Measurements from ENCODE around the gene NSUN3. TPM values are rescaled to one million over a fixed set of nuclear protein-coding genes. Genes with fewer than 3 reads are reported as not detected.

NSUN3 gene
- total and polyA plus RNA-seq, 2 of the 8 experiments (the other 6 are each of a cell fraction or from before 2014, with no cell fraction given), result 2.1 to 5.1 TPM

DNA sequence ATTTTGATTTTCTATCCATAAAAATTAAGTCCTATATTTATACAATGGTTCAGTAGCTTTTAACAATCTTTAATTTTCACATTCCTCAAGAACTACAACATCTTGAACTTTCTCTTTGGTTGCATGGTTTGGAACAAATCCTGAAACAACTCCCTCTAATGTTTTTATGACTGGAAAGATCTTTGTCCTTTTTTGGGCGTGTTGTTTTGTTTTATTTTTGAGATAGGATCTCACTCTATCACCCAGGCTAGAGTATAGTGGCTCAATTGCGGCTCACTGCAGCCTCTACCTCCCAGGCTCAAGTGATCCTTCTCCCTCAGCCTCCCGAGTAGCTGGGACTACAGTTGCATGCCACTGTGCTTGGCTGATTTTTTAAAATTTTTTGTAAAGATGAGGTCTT lies 38.5 kb upstream of the NSUN3 start (continued):
- TF ChIP-seq, protein P1, sequence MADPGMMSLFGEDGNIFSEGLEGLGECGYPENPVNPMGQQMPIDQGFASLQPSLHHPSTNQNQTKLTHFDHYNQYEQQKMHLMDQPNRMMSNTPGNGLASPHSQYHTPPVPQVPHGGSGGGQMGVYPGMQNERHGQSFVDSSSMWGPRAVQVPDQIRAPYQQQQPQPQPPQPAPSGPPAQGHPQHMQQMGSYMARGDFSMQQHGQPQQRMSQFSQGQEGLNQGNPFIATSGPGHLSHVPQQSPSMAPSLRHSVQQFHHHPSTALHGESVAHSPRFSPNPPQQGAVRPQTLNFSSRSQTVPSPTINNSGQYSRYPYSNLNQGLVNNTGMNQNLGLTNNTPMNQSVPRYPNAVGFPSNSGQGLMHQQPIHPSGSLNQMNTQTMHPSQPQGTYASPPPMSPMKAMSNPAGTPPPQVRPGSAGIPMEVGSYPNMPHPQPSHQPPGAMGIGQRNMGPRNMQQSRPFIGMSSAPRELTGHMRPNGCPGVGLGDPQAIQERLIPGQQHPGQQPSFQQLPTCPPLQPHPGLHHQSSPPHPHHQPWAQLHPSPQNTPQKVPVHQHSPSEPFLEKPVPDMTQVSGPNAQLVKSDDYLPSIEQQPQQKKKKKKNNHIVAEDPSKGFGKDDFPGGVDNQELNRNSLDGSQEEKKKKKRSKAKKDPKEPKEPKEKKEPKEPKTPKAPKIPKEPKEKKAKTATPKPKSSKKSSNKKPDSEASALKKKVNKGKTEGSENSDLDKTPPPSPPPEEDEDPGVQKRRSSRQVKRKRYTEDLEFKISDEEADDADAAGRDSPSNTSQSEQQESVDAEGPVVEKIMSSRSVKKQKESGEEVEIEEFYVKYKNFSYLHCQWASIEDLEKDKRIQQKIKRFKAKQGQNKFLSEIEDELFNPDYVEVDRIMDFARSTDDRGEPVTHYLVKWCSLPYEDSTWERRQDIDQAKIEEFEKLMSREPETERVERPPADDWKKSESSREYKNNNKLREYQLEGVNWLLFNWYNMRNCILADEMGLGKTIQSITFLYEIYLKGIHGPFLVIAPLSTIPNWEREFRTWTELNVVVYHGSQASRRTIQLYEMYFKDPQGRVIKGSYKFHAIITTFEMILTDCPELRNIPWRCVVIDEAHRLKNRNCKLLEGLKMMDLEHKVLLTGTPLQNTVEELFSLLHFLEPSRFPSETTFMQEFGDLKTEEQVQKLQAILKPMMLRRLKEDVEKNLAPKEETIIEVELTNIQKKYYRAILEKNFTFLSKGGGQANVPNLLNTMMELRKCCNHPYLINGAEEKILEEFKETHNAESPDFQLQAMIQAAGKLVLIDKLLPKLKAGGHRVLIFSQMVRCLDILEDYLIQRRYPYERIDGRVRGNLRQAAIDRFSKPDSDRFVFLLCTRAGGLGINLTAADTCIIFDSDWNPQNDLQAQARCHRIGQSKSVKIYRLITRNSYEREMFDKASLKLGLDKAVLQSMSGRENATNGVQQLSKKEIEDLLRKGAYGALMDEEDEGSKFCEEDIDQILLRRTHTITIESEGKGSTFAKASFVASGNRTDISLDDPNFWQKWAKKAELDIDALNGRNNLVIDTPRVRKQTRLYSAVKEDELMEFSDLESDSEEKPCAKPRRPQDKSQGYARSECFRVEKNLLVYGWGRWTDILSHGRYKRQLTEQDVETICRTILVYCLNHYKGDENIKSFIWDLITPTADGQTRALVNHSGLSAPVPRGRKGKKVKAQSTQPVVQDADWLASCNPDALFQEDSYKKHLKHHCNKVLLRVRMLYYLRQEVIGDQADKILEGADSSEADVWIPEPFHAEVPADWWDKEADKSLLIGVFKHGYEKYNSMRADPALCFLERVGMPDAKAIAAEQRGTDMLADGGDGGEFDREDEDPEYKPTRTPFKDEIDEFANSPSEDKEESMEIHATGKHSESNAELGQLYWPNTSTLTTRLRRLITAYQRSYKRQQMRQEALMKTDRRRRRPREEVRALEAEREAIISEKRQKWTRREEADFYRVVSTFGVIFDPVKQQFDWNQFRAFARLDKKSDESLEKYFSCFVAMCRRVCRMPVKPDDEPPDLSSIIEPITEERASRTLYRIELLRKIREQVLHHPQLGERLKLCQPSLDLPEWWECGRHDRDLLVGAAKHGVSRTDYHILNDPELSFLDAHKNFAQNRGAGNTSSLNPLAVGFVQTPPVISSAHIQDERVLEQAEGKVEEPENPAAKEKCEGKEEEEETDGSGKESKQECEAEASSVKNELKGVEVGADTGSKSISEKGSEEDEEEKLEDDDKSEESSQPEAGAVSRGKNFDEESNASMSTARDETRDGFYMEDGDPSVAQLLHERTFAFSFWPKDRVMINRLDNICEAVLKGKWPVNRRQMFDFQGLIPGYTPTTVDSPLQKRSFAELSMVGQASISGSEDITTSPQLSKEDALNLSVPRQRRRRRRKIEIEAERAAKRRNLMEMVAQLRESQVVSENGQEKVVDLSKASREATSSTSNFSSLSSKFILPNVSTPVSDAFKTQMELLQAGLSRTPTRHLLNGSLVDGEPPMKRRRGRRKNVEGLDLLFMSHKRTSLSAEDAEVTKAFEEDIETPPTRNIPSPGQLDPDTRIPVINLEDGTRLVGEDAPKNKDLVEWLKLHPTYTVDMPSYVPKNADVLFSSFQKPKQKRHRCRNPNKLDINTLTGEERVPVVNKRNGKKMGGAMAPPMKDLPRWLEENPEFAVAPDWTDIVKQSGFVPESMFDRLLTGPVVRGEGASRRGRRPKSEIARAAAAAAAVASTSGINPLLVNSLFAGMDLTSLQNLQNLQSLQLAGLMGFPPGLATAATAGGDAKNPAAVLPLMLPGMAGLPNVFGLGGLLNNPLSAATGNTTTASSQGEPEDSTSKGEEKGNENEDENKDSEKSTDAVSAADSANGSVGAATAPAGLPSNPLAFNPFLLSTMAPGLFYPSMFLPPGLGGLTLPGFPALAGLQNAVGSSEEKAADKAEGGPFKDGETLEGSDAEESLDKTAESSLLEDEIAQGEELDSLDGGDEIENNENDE (IDR thresholded peaks at IDR 0.05; ENCODE audit: insufficient replicate concordance, low read length), result no peak
